ENCODE results near the gene MRPS31.

DNA sequence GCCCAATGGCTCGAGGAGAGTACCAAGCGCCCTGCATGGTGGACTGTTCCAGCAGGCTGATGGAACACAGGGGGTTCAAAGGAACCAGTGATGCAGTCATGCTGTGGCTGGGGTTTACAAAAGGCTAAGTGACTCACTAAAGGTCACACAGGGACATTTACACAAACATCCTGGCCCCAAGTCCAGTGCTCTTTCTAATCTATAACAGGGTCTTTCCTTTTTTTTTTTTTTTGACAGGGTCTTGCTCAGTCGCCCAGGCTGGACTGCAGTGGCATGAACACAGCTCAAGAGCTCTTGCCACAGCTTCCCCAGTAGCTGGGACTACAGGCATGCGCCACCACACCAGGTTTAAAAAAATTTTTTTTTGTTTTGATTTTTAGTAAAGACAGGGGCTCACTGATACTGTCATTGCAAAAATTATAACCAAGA lies 15.6 kb upstream of the MRPS31 start:
- TF ChIP-seq, protein P1, sequence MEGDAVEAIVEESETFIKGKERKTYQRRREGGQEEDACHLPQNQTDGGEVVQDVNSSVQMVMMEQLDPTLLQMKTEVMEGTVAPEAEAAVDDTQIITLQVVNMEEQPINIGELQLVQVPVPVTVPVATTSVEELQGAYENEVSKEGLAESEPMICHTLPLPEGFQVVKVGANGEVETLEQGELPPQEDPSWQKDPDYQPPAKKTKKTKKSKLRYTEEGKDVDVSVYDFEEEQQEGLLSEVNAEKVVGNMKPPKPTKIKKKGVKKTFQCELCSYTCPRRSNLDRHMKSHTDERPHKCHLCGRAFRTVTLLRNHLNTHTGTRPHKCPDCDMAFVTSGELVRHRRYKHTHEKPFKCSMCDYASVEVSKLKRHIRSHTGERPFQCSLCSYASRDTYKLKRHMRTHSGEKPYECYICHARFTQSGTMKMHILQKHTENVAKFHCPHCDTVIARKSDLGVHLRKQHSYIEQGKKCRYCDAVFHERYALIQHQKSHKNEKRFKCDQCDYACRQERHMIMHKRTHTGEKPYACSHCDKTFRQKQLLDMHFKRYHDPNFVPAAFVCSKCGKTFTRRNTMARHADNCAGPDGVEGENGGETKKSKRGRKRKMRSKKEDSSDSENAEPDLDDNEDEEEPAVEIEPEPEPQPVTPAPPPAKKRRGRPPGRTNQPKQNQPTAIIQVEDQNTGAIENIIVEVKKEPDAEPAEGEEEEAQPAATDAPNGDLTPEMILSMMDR (IDR thresholded peaks at IDR 0.05; ENCODE audit: insufficient read depth, low read depth, low read length): no peak
- no peak for TF ChIP-seq EZH2 (IDR thresholded peaks at IDR 0.05; ENCODE audit: insufficient read depth, low read length)

All from astrocyte (in vitro differentiated cells and primary cell).